ENCODE results near the gene ADCY3.

ADCY3 gene

DNA sequence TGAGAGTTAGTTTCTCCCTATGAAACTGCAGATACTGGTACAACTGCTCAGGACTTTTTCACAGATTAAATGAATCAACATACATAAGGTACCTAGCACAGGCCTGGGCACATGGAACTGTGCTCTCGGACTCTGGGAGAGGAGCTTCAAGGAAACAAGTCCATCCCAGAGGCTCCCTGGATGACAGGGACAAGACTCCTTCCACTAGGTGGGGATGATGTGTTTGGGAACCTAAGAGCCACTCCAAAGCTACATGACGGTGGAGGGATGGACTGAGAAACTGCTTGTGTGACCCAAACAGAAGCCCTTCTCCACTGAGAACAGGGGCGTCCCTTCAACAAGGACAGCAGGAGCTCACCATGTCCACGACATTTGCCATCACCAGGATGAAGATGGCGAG lies 89.7 kb downstream of the ADCY3 start:
- TF ChIP-seq, protein P1, sequence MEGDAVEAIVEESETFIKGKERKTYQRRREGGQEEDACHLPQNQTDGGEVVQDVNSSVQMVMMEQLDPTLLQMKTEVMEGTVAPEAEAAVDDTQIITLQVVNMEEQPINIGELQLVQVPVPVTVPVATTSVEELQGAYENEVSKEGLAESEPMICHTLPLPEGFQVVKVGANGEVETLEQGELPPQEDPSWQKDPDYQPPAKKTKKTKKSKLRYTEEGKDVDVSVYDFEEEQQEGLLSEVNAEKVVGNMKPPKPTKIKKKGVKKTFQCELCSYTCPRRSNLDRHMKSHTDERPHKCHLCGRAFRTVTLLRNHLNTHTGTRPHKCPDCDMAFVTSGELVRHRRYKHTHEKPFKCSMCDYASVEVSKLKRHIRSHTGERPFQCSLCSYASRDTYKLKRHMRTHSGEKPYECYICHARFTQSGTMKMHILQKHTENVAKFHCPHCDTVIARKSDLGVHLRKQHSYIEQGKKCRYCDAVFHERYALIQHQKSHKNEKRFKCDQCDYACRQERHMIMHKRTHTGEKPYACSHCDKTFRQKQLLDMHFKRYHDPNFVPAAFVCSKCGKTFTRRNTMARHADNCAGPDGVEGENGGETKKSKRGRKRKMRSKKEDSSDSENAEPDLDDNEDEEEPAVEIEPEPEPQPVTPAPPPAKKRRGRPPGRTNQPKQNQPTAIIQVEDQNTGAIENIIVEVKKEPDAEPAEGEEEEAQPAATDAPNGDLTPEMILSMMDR (IDR thresholded peaks at IDR 0.05; ENCODE audit: unreplicated experiment in 3 of 3), result no peak
- Mint-ChIP-seq H3K27me3 (ENCODE audit: low read depth) (peaks cover 6% of the 10 kb centered on the region), H3K9me3 (no peaks in the 10 kb centered on the region), H3K36me3 (ENCODE audit: low read depth) (peaks cover 7% of the 10 kb centered on the region), H3K27ac (no peak overlapping the region), H3K4me3 (no peak overlapping the region), H3K4me1 (peaks cover 46% of the 10 kb centered on the region)

DNA sequence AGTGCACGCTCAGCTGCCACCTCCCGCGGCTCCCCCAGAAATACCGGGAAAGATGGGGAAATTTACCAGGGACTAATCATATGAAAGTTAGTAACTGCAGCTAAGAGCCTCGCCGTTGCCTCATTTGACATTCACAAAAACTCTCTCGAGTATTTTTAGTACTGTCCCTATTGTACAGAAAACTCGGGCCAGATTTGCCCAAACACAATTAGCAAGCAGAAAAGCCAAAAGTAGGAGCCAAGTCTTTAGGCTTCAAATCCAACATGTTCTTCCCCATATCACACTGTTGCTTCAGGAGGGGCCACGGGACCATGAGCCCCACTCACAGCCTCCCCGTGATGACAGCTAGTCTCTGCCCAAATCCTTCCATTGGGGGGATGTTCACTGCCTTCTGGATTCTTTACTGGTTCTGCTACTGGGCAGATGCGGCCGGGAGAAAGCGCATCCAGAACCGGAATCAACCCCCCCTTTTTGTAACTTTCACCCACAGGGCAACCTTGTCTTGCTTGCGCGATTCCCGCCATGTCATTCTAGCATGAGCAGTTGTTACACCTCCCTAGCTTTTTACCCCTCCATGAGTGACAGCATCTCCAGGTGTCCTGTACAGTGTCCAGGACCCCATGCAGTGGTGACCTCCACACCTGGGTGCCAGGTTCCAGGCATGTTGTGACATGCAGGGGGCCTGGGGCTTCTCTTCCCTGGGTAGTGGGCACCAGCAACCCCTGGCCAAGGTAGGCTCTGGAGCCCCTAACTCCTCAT lies 91.6 kb downstream of the ADCY3 start:
- Mint-ChIP-seq H3K4me3 (no peak overlapping the region), H3K27ac (peak overlapping the region in 2 of 3 experiments; percentile 49 to 57), H3K4me1 (peaks cover 44% of the 10 kb centered on the region), H3K27me3 (ENCODE audit: low read depth) (peaks cover 6% of the 10 kb centered on the region), H3K36me3 (ENCODE audit: low read depth) (peaks cover 6% of the 10 kb centered on the region), H3K9me3 (no peaks in the 10 kb centered on the region)
- TF ChIP-seq, protein P1 (IDR thresholded peaks at IDR 0.05; ENCODE audit: unreplicated experiment in 3 of 3), result no peak

DNA sequence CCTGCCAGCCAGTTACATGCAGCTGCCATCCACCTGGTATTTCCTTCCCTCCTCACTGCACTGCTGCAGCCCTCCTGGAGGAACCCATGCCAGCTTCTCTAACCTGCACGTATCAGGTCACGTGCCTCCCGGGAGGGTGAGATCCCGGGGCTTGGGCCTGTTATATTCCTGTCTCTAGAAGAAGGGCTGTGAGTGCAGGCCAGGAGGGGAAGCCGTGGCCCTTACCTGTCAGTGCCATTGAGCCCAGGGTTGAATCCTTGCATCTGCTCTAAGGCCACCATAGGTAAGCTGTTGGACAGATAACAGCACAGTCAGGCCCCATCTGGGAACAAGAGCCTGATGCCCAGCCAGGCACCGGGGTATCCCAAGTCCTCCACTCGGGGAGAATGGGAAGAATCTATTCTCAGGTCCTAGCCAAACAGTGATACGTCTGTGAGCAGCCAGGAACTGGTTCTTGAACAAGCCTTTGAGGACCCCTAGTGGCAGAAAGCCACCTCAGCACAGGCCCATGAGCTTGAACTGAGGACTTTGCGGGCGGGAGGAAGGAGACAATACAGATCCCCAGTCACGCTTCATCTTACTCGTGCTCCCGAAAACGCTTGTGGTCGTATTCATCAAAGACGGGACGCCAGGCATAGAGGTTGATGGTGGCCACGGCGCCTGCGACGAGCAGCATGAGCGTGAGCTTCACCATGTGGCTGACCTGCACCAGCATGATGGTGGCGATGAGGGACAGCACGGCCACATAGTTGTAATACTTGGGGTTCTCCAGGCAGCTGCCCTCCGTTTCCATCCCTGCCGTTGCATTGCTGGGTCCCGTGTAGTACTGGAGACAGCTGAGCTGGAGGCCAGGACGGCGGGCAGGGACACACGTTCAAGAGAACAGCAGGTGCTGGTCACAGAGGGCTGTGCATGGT lies 92.5 kb downstream of the ADCY3 start:
- peaks cover 5% of the 10 kb centered on the region for H3K27me3 Mint-ChIP-seq (ENCODE audit: low read depth)
- no peaks in the 10 kb centered on the region for H3K9me3 Mint-ChIP-seq
- peaks cover 9% of the 10 kb centered on the region for H3K36me3 Mint-ChIP-seq (ENCODE audit: low read depth)
- peak overlapping the region in 1 of 3 experiments; percentile 18 for H3K4me3 Mint-ChIP-seq
- peak overlapping the region; percentile 49 to 65 (median 57) for H3K27ac Mint-ChIP-seq
- peaks cover 35% of the 10 kb centered on the region for H3K4me1 Mint-ChIP-seq
- TF ChIP-seq, protein P1 (IDR thresholded peaks at IDR 0.05; ENCODE audit: unreplicated experiment in 3 of 3), result peak; percentile 88 to 93 (median 91)

DNA sequence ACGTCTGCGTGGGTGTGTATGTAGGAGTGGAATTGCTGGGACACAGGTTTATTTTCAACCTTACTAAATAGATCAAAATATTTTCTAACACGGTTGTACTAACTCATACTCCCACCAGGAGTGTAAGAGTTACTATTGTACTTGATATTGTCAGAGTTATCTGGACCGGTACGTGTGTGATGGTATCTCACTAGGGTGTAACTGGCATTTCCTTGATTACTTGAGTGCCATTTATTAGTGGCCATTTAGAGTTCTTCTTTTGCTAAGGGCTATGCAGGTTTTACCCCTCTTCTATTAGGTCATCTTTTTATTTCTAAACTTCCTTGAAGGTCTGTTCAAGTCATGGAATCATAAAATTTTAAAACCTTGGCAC lies 93.3 kb downstream of the ADCY3 start:
- no peaks in the 10 kb centered on the region for H3K27me3 Mint-ChIP-seq (ENCODE audit: low read depth)
- H3K9me3 Mint-ChIP-seq, result no peaks in the 10 kb centered on the region
- peak overlapping the region in 1 of 3 experiments; percentile 57 for H3K27ac Mint-ChIP-seq
- no peak overlapping the region for H3K4me3 Mint-ChIP-seq
- H3K36me3 Mint-ChIP-seq (ENCODE audit: low read depth), result peaks cover 16% of the 10 kb centered on the region
- TF ChIP-seq, protein P1 (IDR thresholded peaks at IDR 0.05; ENCODE audit: unreplicated experiment in 3 of 3), result no peak
- H3K4me1 Mint-ChIP-seq, result peaks cover 31% of the 10 kb centered on the region

DNA sequence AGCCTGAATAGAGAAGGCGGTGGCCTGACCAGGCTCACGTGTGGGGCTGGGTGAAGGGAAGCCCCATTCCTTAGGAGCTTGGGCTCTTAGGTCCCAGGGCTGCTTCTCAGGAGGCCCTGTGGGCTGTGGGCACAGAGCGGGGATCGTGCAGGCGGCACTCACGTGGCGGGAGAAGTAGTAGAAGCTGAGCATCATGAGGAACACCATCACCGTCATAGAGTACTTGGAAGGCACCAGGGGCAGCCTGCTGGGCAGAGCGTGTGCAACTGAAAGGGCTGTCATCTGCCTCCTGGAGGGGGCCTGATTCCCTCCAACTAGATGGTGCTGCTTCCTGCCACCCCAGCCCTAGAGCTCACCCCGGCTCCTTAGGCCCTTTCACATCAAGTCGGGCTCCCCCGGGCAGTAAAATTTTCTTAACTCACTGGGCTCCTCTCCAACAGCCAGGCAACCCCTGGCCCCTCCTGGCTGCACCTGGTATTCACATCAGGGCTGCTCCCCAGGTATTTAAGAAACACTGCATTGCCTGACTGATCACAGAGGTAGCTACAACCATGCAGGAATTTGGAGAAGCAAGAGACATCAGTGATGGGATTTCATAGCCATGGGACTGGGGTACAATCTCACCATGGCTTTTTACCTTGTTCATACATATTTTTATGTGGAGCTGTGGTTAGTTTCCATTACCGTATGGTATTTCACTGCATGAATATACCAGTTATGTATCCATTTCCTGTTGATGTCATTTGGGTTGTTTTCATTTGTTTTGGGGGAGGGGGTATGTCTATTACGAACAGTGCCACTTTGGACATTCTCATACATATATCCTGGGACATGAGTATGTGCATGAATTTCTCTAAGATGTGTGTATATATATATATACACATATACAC lies 93.9 kb downstream of the ADCY3 start:
- Mint-ChIP-seq H3K36me3 (ENCODE audit: low read depth) (peaks cover 22% of the 10 kb centered on the region), H3K4me3 (no peak overlapping the region), H3K4me1 (peaks cover 31% of the 10 kb centered on the region), H3K9me3 (no peaks in the 10 kb centered on the region), H3K27me3 (ENCODE audit: low read depth) (no peaks in the 10 kb centered on the region), H3K27ac (no peak overlapping the region)
- TF ChIP-seq, protein P1 (IDR thresholded peaks at IDR 0.05; ENCODE audit: unreplicated experiment in 3 of 3), result no peak

Data from nephron (organoid).